Tibial nerve (tissue), 4 donors: ENCODE data around the gene MANBA.

Source experiments
- EP300 ChIP-seq, 2 donors: sonication (generic); formaldehyde crosslinking; IDR thresholded peaks; one replicate each; pipeline ENCODE4 v1.6.1; 2017; ENCODE audit warnings: antibody characterized with exemption in 2 of 2, mild to moderate bottlenecking in 1 of 2
- TF ChIP-seq, protein P1 (sequence below), 5 experiments: fragments of 200-600 bp in 3 of 5; fragments of 450-650 bp in 2 of 5; sonication (generic) in 3 of 5; IDR thresholded peaks; one replicate each; pipeline ENCODE4 v1.5.1; 2016 to 2019; ENCODE audit warnings: antibody characterized with exemption in 5 of 5, mild to moderate bottlenecking in 3 of 5, moderate library complexity in 2 of 5

DNA sequence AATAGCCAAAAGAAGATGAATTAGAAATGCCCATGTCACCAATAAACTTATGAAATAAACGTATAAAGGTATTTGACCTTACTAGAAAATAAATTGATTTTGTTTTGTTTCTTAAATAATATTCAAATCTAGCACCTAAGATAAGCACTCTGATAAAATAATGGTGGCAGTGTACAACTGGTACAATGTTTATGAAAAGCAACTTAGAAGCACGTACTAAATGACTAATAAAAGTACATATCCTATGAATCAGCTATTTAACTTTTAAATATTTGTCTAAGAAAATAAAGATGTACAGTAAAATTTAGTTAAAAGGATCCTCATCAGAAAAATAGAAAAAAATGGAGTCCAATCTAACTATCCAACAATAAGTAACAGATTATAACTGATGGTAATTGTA is 6.7 kb downstream of the MANBA start:
- TF ChIP-seq, protein P1, sequence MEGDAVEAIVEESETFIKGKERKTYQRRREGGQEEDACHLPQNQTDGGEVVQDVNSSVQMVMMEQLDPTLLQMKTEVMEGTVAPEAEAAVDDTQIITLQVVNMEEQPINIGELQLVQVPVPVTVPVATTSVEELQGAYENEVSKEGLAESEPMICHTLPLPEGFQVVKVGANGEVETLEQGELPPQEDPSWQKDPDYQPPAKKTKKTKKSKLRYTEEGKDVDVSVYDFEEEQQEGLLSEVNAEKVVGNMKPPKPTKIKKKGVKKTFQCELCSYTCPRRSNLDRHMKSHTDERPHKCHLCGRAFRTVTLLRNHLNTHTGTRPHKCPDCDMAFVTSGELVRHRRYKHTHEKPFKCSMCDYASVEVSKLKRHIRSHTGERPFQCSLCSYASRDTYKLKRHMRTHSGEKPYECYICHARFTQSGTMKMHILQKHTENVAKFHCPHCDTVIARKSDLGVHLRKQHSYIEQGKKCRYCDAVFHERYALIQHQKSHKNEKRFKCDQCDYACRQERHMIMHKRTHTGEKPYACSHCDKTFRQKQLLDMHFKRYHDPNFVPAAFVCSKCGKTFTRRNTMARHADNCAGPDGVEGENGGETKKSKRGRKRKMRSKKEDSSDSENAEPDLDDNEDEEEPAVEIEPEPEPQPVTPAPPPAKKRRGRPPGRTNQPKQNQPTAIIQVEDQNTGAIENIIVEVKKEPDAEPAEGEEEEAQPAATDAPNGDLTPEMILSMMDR (IDR thresholded peaks at IDR 0.05), result no peak
- no peak for TF ChIP-seq EP300 (IDR thresholded peaks at IDR 0.05)
